IPS-15b (cell line): ENCODE results near the gene TALDO1.

Experiments
- H3K27me3 ChIP-seq: one replicate; pipeline ENCODE4 v1.6.1; 2013; ENCODE audit warnings: low read length; ENCODE audit not compliant: control insufficient read depth, insufficient read depth
- H3K36me3 ChIP-seq: one replicate; pipeline ENCODE4 v1.6.1; 2013; ENCODE audit warnings: low read length; ENCODE audit not compliant: control insufficient read depth, insufficient read depth
- H3K4me1 ChIP-seq: one replicate; pipeline ENCODE4 v1.6.1; 2013; ENCODE audit warnings: mild to moderate bottlenecking, low read length; ENCODE audit not compliant: control insufficient read depth, insufficient read depth
- H3K4me3 ChIP-seq: one replicate; pipeline ENCODE4 v1.5.1; 2013; ENCODE audit warnings: low read depth, low read length
- H3K9ac ChIP-seq: one replicate; pipeline ENCODE4 v1.6.1; 2013; ENCODE audit warnings: low read depth, mild to moderate bottlenecking, low read length
- H3K9me3 ChIP-seq: one replicate; pipeline ENCODE4 v1.6.1; 2013; ENCODE audit warnings: mild to moderate bottlenecking, low read length; ENCODE audit not compliant: control insufficient read depth, insufficient read depth

Gene TALDO1

GRCh38 chr11:747158-748006 lies at the start of gene TALDO1:
Gene TALDO1 (plus strand): TSS chr11:747464. CDS start chr11:747482, 18 bp downstream.
- Histone ChIP-seq H3K27me3 (no peaks in the 10 kb centered on the region), H3K9me3 (no peaks in the 10 kb centered on the region), H3K9ac (peak within 1 kb of the TSS; percentile 79), H3K36me3 (peaks cover 6% of the 10 kb centered on the region), H3K4me3 (peak within 1 kb of the TSS; percentile 84), H3K4me1 (peaks cover 11% of the 10 kb centered on the region)

GRCh38 chr11:697811-698311 lies 49.4 kb upstream of the TALDO1 start:
- Histone ChIP-seq H3K4me1 (peaks cover 14% of the 10 kb centered on the region), H3K9ac (peak overlapping the region; percentile 41), H3K27me3 (no peaks in the 10 kb centered on the region), H3K36me3 (peaks cover 6% of the 10 kb centered on the region), H3K4me3 (no peak overlapping the region), H3K9me3 (no peaks in the 10 kb centered on the region)

GRCh38 chr11:698493-699115 lies 48.7 kb upstream of the TALDO1 start:
- Histone ChIP-seq H3K4me3 (no peak overlapping the region), H3K9me3 (no peaks in the 10 kb centered on the region), H3K27me3 (no peaks in the 10 kb centered on the region), H3K36me3 (peaks cover 6% of the 10 kb centered on the region), H3K4me1 (peaks cover 12% of the 10 kb centered on the region), H3K9ac (no peak overlapping the region)

- Histone ChIP-seq H3K36me3 (peaks cover 7% of the 10 kb centered on the region), H3K9ac (no peak overlapping the region), H3K27me3 (no peaks in the 10 kb centered on the region), H3K4me3 (no peak overlapping the region), H3K9me3 (no peaks in the 10 kb centered on the region), H3K4me1 (peaks cover 11% of the 10 kb centered on the region)
Measured at GRCh38 chr11:699116-699508, 48.2 kb upstream of the TALDO1 start.

- H3K4me3 ChIP-seq: no peak overlapping the region
- H3K36me3 ChIP-seq: peaks cover 13% of the 10 kb centered on the region
- H3K27me3 ChIP-seq: no peaks in the 10 kb centered on the region
- H3K9me3 ChIP-seq: no peaks in the 10 kb centered on the region
- no peak overlapping the region for H3K9ac ChIP-seq
- peaks cover 11% of the 10 kb centered on the region for H3K4me1 ChIP-seq
Measured at GRCh38 chr11:699753-700152, 47.5 kb upstream of the TALDO1 start.

- Histone ChIP-seq H3K4me3 (no peak overlapping the region), H3K4me1 (peaks cover 11% of the 10 kb centered on the region), H3K9ac (no peak overlapping the region), H3K27me3 (no peaks in the 10 kb centered on the region), H3K9me3 (no peaks in the 10 kb centered on the region), H3K36me3 (peaks cover 17% of the 10 kb centered on the region)
Measured at GRCh38 chr11:701741-702461, 45.4 kb upstream of the TALDO1 start.

GRCh38 chr11:702462-703461 lies 44.5 kb upstream of the TALDO1 start:
- Histone ChIP-seq H3K4me3 (no peak overlapping the region), H3K27me3 (no peaks in the 10 kb centered on the region), H3K36me3 (peaks cover 20% of the 10 kb centered on the region), H3K4me1 (peaks cover 5% of the 10 kb centered on the region), H3K9me3 (no peaks in the 10 kb centered on the region), H3K9ac (no peak overlapping the region)

GRCh38 chr11:703506-703905 lies 43.8 kb upstream of the TALDO1 start:
- H3K4me3 ChIP-seq: no peak overlapping the region
- no peaks in the 10 kb centered on the region for H3K4me1 ChIP-seq
- H3K9ac ChIP-seq: no peak overlapping the region
- H3K27me3 ChIP-seq: no peaks in the 10 kb centered on the region
- H3K36me3 ChIP-seq: peaks cover 20% of the 10 kb centered on the region
- no peaks in the 10 kb centered on the region for H3K9me3 ChIP-seq

GRCh38 chr11:704228-704674 lies 43.0 kb upstream of the TALDO1 start:
- no peak overlapping the region for H3K4me3 ChIP-seq
- no peak overlapping the region for H3K9ac ChIP-seq
- H3K36me3 ChIP-seq: peaks cover 17% of the 10 kb centered on the region
- no peaks in the 10 kb centered on the region for H3K27me3 ChIP-seq
- no peaks in the 10 kb centered on the region for H3K9me3 ChIP-seq
- H3K4me1 ChIP-seq: no peaks in the 10 kb centered on the region

- Histone ChIP-seq H3K9ac (peak overlapping the region; percentile 12), H3K9me3 (no peaks in the 10 kb centered on the region), H3K27me3 (no peaks in the 10 kb centered on the region), H3K4me3 (peak overlapping the region; percentile 37), H3K36me3 (peaks cover 17% of the 10 kb centered on the region), H3K4me1 (peaks cover 2% of the 10 kb centered on the region)
Measured at GRCh38 chr11:704781-705645, 42.3 kb upstream of the TALDO1 start.
